ENCODE results near the gene TMC6.
"Not testable (repeated sequence)": the region's sequence is repeated elsewhere in the genome, so short reads cannot be mapped to it uniquely, and the experiment has no call there.

Gene TMC6

DNA sequence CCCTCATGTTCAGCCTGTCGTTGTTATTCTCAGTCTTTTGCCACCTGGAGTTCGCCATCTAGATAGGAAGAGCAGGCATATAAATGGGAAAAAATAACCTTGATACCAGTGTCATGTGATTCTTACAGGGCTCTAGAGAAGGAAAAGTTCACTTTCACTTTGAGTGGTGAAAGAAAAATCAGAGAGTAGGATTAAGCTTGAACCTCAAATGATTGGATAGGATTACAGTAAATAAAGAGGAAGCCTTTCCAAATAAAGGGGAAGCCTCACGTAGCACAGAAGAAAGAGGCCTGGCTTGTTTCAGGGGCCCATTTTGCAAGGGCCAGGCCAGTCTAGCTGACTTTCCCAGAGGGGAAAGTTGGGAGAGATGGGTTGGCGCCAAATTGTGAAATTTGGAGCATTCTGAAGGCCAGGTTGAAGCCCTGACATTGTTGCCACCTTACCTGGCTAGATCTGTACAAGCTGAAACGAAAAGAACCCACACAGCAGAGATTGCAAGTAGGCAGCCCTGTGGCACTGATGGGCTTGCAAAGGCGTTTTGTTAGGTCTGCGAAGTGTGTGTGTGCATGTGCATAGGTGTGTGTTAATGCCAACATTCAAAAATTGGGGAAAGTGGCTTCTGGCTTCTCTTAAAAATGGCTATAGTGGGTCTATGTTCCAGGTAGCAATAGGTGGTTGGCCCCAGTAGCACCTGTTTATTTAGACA, 38.8 kb downstream of the TMC6 start:
- Histone ChIP-seq H3K4me1 (ENCODE audit: control insufficient read depth, insufficient read depth, low read length, poor library complexity, severe bottlenecking) (no peaks in the 10 kb centered on the region), H3K9me3 (ENCODE audit: control insufficient read depth, low read length) (no peaks in the 10 kb centered on the region), H3K4me3 (ENCODE audit: insufficient read depth, low read depth, low read length, poor library complexity, severe bottlenecking) (no peak overlapping the region), H3K27me3 (replicated peaks; ENCODE audit: control insufficient read depth, insufficient read depth, low read length, poor library complexity, severe bottlenecking) (no peaks in the 10 kb centered on the region), H3K36me3 (ENCODE audit: control insufficient read depth, insufficient read depth, low read length) (peaks cover 83% of the 10 kb centered on the region), H3K27ac (ENCODE audit: insufficient read depth, low read length, poor library complexity, severe bottlenecking) (no peak overlapping the region)
- no peak for DNase-seq

DNA sequence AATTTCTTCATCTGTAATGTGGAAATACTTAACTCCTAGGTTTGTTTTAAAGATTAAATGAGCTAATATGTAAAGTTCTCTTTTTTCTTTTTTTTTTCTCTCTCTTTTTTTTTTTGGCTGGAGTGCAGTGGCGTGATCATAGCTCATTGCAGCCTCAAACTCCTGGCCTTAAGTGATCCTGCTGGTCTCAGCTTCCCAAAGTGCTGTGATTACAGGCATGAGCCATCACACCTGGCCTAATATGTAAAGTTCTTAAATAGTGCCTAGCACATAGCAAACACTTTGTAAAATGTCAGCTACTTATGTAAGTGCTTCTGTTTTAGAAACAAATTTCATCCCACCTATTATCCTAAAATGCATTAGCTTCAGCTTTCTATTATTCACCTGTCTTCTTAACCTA, 40.0 kb downstream of the TMC6 start:
- Histone ChIP-seq H3K4me3 (ENCODE audit: insufficient read depth, low read depth, low read length, poor library complexity, severe bottlenecking) (no peak overlapping the region), H3K9me3 (ENCODE audit: control insufficient read depth, low read length) (no peaks in the 10 kb centered on the region), H3K4me1 (ENCODE audit: control insufficient read depth, insufficient read depth, low read length, poor library complexity, severe bottlenecking) (no peaks in the 10 kb centered on the region), H3K27ac (ENCODE audit: insufficient read depth, low read length, poor library complexity, severe bottlenecking) (no peak overlapping the region), H3K36me3 (ENCODE audit: control insufficient read depth, insufficient read depth, low read length) (peaks cover 79% of the 10 kb centered on the region), H3K27me3 (replicated peaks; ENCODE audit: control insufficient read depth, insufficient read depth, low read length, poor library complexity, severe bottlenecking) (no peaks in the 10 kb centered on the region)
- no peak for DNase-seq

DNA sequence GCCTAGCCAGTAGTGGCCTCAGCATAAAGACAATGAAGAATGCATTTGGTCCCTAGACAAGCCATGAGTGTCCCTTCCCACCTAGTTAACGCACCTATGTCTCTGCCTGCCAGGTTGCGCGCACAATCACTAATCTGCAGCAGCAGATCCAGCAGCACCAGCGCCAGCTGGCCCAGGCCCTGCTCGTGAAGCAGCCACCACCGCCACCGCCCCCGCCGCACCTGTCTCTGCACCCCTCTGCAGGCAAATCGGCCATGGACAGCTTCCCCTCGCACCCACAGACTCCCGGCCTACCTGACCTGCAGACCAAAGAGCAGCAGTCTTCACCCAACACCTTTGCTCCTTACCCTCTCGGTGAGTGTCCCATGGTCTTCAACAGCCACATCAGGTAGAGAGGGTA, 41.8 kb downstream of the TMC6 start:
- peaks cover 70% of the 10 kb centered on the region for H3K36me3 ChIP-seq (ENCODE audit: control insufficient read depth, insufficient read depth, low read length)
- H3K9me3 ChIP-seq (ENCODE audit: control insufficient read depth, low read length), result no peaks in the 10 kb centered on the region
- no peaks in the 10 kb centered on the region for H3K4me1 ChIP-seq (ENCODE audit: control insufficient read depth, insufficient read depth, low read length, poor library complexity, severe bottlenecking)
- no peaks in the 10 kb centered on the region for H3K27me3 ChIP-seq (replicated peaks; ENCODE audit: control insufficient read depth, insufficient read depth, low read length, poor library complexity, severe bottlenecking)
- no peak overlapping the region for H3K4me3 ChIP-seq (ENCODE audit: insufficient read depth, low read depth, low read length, poor library complexity, severe bottlenecking)
- no peak for DNase-seq
- no peak overlapping the region for H3K27ac ChIP-seq (ENCODE audit: insufficient read depth, low read length, poor library complexity, severe bottlenecking)

DNA sequence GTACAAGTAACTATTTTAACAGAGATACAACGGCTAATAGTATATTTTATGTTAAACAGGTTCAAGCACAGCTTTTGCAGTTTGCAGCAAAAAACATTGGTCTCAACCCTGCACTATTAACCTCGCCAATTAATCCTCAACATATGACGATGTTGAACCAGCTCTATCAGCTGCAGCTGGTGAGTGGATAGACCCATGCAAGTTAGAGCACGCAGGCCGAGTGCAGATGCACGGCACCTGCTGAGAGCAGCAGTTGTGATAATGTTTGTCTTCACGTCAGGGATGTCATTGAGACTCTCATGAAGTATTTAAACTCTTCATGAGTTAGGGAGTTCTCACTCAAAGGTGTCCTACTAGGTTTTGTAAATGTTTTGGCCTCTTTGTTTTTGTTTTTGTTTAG, 45.6 kb downstream of the TMC6 start:
- DNase-seq, result no peak
- Histone ChIP-seq H3K4me1 (ENCODE audit: control insufficient read depth, insufficient read depth, low read length, poor library complexity, severe bottlenecking) (no peaks in the 10 kb centered on the region), H3K36me3 (ENCODE audit: control insufficient read depth, insufficient read depth, low read length) (peaks cover 69% of the 10 kb centered on the region), H3K4me3 (ENCODE audit: insufficient read depth, low read depth, low read length, poor library complexity, severe bottlenecking) (no peak overlapping the region), H3K27ac (ENCODE audit: insufficient read depth, low read length, poor library complexity, severe bottlenecking) (no peak overlapping the region), H3K9me3 (ENCODE audit: control insufficient read depth, low read length) (no peaks in the 10 kb centered on the region), H3K27me3 (replicated peaks; ENCODE audit: control insufficient read depth, insufficient read depth, low read length, poor library complexity, severe bottlenecking) (no peaks in the 10 kb centered on the region)

DNA sequence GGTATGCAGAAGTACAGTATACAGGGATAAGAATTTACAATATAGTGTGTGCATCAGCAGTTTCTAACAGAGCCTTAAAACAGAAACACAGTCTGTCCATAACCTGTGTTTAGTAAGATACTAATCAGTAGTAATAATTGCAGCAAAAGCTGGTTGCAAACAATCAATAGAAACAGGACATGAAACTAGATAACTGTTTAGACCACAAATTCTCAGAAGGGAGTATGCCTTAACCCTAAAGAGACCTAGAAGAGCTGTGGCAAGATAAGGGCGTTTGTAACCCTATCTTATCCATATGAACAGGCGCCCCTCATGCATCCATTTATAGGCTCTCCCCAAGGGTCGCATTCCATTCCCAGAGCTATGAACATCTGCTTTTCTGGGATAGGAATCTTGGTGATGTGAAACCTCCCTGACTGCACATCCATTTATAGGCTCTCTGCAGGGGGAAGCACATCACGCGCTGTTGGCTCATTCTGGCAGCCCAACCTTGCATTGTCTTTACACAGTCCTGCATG, 46.1 kb downstream of the TMC6 start:
- not testable (repeated sequence) for H3K9me3 ChIP-seq (ENCODE audit: control insufficient read depth, low read length); DNase-seq; H3K4me1 ChIP-seq (ENCODE audit: control insufficient read depth, insufficient read depth, low read length, poor library complexity, severe bottlenecking); H3K4me3 ChIP-seq (ENCODE audit: insufficient read depth, low read depth, low read length, poor library complexity, severe bottlenecking); H3K27ac ChIP-seq (ENCODE audit: insufficient read depth, low read length, poor library complexity, severe bottlenecking); H3K27me3 ChIP-seq (replicated peaks; ENCODE audit: control insufficient read depth, insufficient read depth, low read length, poor library complexity, severe bottlenecking)
- peaks cover 69% of the 10 kb centered on the region for H3K36me3 ChIP-seq (ENCODE audit: control insufficient read depth, insufficient read depth, low read length)

DNA sequence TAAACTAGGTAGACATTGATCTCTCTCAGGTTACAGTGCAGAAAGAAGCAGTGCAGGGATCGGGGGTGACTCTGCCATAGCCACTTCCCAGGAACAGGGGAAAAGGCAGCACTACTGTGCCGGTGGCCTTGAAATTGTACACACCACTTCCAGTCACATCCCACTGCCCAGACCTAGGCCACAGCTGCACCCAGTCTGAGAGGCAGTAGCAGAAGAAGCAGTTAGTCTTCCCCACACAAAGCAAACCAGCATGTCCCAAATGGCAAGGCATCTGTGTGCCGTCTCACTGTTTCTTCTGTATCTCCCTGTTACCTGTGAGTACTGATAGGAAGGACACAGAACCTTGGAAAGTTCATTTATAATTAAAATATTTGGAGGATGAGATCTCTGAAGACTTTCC, 47.0 kb downstream of the TMC6 start:
- Histone ChIP-seq H3K9me3 (ENCODE audit: control insufficient read depth, low read length) (no peaks in the 10 kb centered on the region), H3K4me1 (ENCODE audit: control insufficient read depth, insufficient read depth, low read length, poor library complexity, severe bottlenecking) (no peaks in the 10 kb centered on the region), H3K36me3 (ENCODE audit: control insufficient read depth, insufficient read depth, low read length) (peaks cover 69% of the 10 kb centered on the region), H3K4me3 (ENCODE audit: insufficient read depth, low read depth, low read length, poor library complexity, severe bottlenecking) (no peak overlapping the region), H3K27me3 (replicated peaks; ENCODE audit: control insufficient read depth, insufficient read depth, low read length, poor library complexity, severe bottlenecking) (no peaks in the 10 kb centered on the region), H3K27ac (ENCODE audit: insufficient read depth, low read length, poor library complexity, severe bottlenecking) (no peak overlapping the region)
- no peak for DNase-seq

DNA sequence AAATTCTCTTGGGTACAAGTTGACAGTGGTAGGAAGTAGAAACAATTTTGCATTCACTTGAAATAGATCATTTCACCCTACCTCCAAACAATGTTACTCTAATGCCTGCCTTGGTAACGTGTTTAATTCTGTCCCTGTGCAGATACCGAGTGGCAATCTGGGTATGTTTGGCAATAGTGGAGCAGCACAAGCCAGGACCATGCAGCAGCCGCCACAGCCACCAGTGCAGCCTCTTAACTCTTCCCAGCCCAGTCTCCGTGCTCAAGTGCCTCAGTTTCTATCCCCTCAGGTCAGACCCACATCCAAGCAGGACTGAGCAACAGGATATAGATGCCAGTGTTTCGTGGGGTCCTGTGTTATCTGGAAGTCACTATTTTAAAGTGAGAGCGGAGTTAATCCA, 49.3 kb downstream of the TMC6 start:
- Histone ChIP-seq H3K9me3 (ENCODE audit: control insufficient read depth, low read length) (no peaks in the 10 kb centered on the region), H3K27ac (ENCODE audit: insufficient read depth, low read length, poor library complexity, severe bottlenecking) (no peak overlapping the region), H3K27me3 (replicated peaks; ENCODE audit: control insufficient read depth, insufficient read depth, low read length, poor library complexity, severe bottlenecking) (no peaks in the 10 kb centered on the region), H3K4me3 (ENCODE audit: insufficient read depth, low read depth, low read length, poor library complexity, severe bottlenecking) (no peak overlapping the region), H3K4me1 (ENCODE audit: control insufficient read depth, insufficient read depth, low read length, poor library complexity, severe bottlenecking) (no peaks in the 10 kb centered on the region), H3K36me3 (ENCODE audit: control insufficient read depth, insufficient read depth, low read length) (peaks cover 78% of the 10 kb centered on the region)
- DNase-seq, result no peak

DNA sequence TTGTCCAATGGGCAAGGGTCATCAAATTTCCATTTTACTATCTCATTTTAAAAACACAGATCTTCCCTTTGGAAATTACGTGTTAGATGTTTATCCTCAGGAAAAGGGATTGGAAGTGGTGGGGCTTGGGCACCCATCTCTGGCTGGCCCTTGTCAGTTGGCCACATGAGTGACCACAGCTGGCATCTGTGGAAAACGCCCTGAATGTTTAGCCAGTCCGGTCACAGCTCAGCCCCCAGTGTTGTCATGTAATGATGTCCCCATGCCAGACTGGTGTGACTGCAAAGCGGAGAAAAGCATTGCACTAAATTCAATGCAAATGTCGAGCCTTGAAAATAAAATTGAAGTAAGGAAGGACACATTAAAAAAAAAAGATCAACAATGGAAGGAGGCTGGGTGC, 53.0 kb downstream of the TMC6 start:
- Histone ChIP-seq H3K36me3 (ENCODE audit: control insufficient read depth, insufficient read depth, low read length) (peaks cover 94% of the 10 kb centered on the region), H3K4me1 (ENCODE audit: control insufficient read depth, insufficient read depth, low read length, poor library complexity, severe bottlenecking) (no peaks in the 10 kb centered on the region), H3K27ac (ENCODE audit: insufficient read depth, low read length, poor library complexity, severe bottlenecking) (no peak overlapping the region)

DNA sequence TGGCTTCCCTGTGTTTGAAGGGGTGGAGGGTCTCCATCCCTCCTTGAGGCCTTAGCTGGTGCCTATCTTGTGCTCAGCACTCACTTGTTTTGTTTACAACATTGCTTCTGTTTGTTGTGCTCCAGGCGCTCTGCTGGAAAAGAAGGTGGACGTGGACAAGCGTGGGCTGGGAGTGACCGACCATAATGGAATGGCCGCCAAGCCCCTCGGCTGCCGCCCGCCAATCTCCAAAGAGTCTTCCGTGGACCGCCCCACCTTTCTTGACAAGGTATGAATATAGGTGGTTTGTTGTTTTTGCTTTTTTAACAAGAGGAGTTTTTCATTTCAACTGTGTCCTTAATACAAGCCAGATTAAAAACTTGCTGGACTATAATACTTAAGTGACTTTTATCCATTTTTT, 53.5 kb downstream of the TMC6 start:
- Histone ChIP-seq H3K36me3 (ENCODE audit: control insufficient read depth, insufficient read depth, low read length) (peaks cover 95% of the 10 kb centered on the region), H3K27ac (ENCODE audit: insufficient read depth, low read length, poor library complexity, severe bottlenecking) (no peak overlapping the region), H3K4me1 (ENCODE audit: control insufficient read depth, insufficient read depth, low read length, poor library complexity, severe bottlenecking) (no peaks in the 10 kb centered on the region), H3K4me3 (ENCODE audit: insufficient read depth, low read depth, low read length, poor library complexity, severe bottlenecking) (no peak overlapping the region), H3K27me3 (replicated peaks; ENCODE audit: control insufficient read depth, insufficient read depth, low read length, poor library complexity, severe bottlenecking) (no peaks in the 10 kb centered on the region), H3K9me3 (ENCODE audit: control insufficient read depth, low read length) (no peaks in the 10 kb centered on the region)
- DNase-seq, result no peak

More for the DNA sequence above, 53.0 kb downstream of the TMC6 start:
- no peak for DNase-seq
- no peaks in the 10 kb centered on the region for H3K27me3 ChIP-seq (replicated peaks; ENCODE audit: control insufficient read depth, insufficient read depth, low read length, poor library complexity, severe bottlenecking)
- H3K4me3 ChIP-seq (ENCODE audit: insufficient read depth, low read depth, low read length, poor library complexity, severe bottlenecking), result no peak overlapping the region
- H3K9me3 ChIP-seq (ENCODE audit: control insufficient read depth, low read length), result no peaks in the 10 kb centered on the region

DNA sequence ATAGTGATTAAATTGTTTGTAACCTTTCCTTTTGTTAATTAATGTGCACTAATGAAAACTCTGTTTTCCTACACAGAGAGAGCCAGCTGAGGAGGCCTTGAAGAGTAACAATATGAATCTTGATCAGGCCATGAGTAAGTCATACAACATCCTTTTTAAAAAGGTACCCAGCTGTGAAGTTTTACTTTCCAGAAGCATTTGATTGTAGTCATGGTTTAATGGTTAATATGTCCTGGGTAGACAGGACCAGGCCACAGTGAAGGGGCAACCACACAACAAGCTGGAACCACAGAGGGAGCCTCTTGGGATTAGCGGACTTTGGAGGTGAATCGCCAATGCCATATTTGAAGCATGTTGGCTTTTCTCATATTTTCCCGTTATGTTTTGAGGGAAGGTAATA, 55.6 kb downstream of the TMC6 start:
- no peaks in the 10 kb centered on the region for H3K4me1 ChIP-seq (ENCODE audit: control insufficient read depth, insufficient read depth, low read length, poor library complexity, severe bottlenecking)
- H3K27me3 ChIP-seq (replicated peaks; ENCODE audit: control insufficient read depth, insufficient read depth, low read length, poor library complexity, severe bottlenecking), result no peaks in the 10 kb centered on the region
- no peak for DNase-seq
- no peak overlapping the region for H3K4me3 ChIP-seq (ENCODE audit: insufficient read depth, low read depth, low read length, poor library complexity, severe bottlenecking)
- no peaks in the 10 kb centered on the region for H3K9me3 ChIP-seq (ENCODE audit: control insufficient read depth, low read length)
- no peak overlapping the region for H3K27ac ChIP-seq (ENCODE audit: insufficient read depth, low read length, poor library complexity, severe bottlenecking)
- H3K36me3 ChIP-seq (ENCODE audit: control insufficient read depth, insufficient read depth, low read length), result peaks cover 90% of the 10 kb centered on the region
